Activated T-cell treated with anti-CD3 and anti-CD28 coated beads, Interleukin-2, amount 50 U/mL, for 4 hours (primary cell): ENCODE measurements around the gene MYH7. TPM values are rescaled to one million over a fixed set of nuclear protein-coding genes. Genes with fewer than 3 reads are reported as not detected.
A peak's percentile ranks its signal among the peaks of the same experiment; 100 is the strongest.
"Not testable (repeated sequence)": the region's sequence is repeated elsewhere in the genome, so short reads cannot be mapped to it uniquely, and the experiment has no call there.

Experiments used
- ATAC-seq, 2 donors: fragments of 200-7000 bp; cut with Tn5 transposase; one replicate each; pipeline ENCODE4 v1.10.0; 2021
- DNase-seq: peaks from one replicate; pipeline ENCODE4 v3.0.0-alpha.2; 2020
- H3K27me3 Mint-ChIP-seq: one replicate; pipeline ENCODE4 v1.8.0; 2021; ENCODE audit warnings: low read depth, mixed read lengths
- H3K36me3 Mint-ChIP-seq: one replicate; pipeline ENCODE4 v1.8.0; 2022; ENCODE audit warnings: mixed read lengths; ENCODE audit not compliant: insufficient read depth
- H3K4me1 Mint-ChIP-seq: one replicate; pipeline ENCODE4 v1.8.0; 2021; ENCODE audit warnings: low read depth, mixed read lengths
- H3K4me3 Mint-ChIP-seq: one replicate; pipeline ENCODE4 v1.8.0; 2021; ENCODE audit warnings: mild to moderate bottlenecking, moderate library complexity, mixed read lengths
- H3K9me3 Mint-ChIP-seq: one replicate; pipeline ENCODE4 v1.8.0; 2021; ENCODE audit warnings: mixed read lengths
- total RNA-seq, 3 donors: library from RNA; stranded (reverse); gene quantifications; one replicate each; pipeline ENCODE4 v1.2.1, GENCODE V29; 2021

MYH7 gene
- total RNA-seq, 3 donors from 2014 or later = 0.03 TPM; not detected in 2

DNA sequence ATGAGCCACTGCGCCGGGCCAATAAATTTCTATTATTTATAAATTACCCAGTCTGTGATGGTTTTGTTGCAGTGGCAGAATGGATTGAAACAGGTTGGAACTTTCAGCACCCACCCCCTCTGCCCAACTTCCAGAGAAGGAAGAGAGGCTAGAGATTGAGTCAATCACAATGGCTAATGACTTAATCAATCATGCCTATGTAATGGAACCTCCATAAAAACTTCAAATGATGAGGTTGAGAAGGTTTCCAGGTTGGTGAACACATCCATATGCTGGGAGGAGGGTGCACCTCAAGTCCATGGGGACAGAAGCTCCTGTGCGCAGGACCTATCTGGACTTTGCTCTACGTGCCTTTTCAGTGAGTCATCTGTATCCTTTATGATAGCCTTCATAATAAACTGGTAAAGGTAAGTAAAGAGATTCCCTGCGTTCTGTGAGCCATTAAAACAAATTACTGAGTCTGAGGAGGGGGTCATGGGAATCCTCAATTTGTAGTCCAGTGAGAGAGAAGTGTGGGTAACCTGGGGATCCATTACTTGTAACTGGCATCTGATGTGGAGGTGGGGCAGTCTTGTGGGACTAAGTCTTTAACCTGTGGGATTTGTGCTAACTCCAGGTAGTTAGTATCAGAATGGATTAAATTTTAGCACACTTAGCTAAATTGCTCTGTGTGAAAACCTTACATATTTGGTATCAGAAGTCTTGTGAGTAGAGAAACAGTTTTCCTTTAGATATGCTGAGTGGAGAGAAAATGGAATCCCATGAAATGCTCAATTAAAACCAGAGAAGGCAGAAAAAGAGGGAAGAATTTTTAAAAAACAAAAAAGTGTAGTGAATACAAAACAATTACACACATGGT, 22.4 kb upstream of the MYH7 start:
- no peaks in the 10 kb centered on the region for H3K4me1 Mint-ChIP-seq

DNA sequence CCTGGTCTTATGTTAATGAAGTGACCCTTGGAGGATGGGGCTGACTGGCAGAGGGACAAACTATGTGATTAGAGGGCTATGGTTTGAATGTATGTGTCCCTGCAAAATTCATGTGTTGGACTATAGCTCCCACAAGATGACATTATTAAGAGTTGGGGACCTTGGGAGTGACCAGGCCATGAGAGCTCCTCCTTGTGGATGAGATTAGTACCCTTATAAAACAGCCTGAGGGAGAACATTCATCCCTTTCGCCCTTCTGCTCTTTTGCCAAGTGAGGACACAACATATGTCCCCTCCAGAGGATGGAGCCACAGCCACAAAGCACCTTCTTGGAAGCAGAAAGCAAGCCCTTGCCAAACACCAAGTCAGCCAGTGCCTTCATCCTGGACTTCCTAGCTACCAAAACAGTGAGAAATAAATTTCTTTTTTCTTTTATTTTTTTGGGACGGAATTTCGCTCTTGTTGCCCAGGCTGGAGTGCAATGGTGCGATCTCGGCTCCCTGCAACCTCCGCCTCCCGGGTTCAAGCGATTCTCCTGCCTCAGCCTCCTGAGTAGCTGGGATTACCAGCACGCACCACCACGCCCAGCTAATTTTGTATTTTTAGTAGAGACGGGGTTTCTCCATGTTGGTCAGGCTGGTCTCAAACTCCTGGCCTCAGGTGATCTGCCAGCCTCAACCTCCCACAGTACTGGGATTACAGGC, 21.6 kb upstream of the MYH7 start:
- H3K27me3 Mint-ChIP-seq = peaks cover 36% of the 10 kb centered on the region
- not testable (repeated sequence) for ATAC-seq, DNase-seq, H3K4me3 Mint-ChIP-seq, H3K36me3 Mint-ChIP-seq, H3K9me3 Mint-ChIP-seq, H3K4me1 Mint-ChIP-seq

More for the DNA sequence above, 22.4 kb upstream of the MYH7 start:
- Mint-ChIP-seq H3K36me3 (no peaks in the 10 kb centered on the region), H3K4me3 (no peak overlapping the region), H3K27me3 (peaks cover 31% of the 10 kb centered on the region), H3K9me3 (no peaks in the 10 kb centered on the region)
- ATAC-seq (no peak), DNase-seq (no peak)

DNA sequence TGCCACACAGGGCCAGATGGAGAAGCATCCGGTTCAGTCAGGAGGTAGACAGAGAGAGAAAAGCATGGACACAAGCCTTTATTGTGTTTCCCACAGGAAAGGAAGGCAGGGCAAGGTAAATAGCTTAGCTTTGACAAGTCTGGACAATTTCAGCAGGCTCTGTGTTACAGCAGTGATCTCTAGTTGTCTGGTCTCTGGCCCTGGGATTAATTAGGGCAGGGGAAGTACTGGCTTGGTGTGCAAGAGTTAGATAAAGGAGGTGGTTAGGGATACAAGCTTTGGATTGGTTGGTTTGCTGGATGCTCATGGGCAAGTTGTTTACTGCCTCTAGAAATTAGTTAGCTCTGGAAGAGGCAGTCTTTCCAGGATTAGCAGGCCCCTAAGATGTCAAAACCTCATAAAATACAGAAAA, 19.0 kb upstream of the MYH7 start:
- Mint-ChIP-seq H3K27me3 (peaks cover 35% of the 10 kb centered on the region), H3K36me3 (no peaks in the 10 kb centered on the region), H3K4me1 (no peaks in the 10 kb centered on the region), H3K4me3 (no peak overlapping the region), H3K9me3 (no peaks in the 10 kb centered on the region)
- DNase-seq (no peak), ATAC-seq (no peak)

DNA sequence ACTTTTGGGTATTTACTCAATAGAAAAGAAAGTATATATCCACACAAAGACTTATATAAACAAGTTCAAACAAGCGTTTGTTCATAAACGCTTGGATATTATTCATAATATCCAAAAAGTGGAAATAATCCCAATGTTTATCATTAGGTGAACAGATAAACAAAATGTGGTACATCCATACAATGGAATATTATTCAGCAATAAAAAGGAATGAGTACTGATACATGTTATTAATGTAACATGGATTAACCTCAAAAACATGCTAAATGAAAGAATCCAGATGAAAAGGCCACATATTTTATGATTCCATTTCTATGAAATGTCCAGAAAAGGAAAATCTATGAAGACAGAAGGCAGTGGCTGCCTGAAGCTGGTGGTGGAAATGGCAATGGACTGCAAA, 16.8 kb upstream of the MYH7 start:
- Mint-ChIP-seq H3K9me3 (no peaks in the 10 kb centered on the region), H3K4me1 (peaks cover 2% of the 10 kb centered on the region), H3K4me3 (no peak overlapping the region), H3K27me3 (peaks cover 26% of the 10 kb centered on the region), H3K36me3 (no peaks in the 10 kb centered on the region)
- DNase-seq (no peak), ATAC-seq (no peak)

DNA sequence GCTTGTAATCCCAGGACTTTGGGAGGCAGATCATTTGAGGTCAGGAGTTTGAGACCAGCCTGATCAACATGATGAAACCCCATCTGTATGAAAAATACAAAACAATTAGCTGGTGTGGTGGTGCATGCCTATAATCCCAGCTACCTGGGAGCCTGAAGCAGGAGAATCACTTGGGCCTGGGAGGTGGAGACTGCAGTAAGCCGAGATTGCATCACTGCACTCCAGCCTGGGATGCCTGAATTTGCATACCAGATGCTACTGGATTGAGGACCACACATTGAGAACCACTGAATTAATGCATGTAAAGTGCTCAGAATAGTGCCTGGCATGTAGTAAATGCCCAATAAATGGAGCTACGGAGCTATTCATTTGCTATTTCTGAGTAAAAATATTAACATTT, 14.9 kb upstream of the MYH7 start:
- DNase-seq = no peak
- H3K4me1 Mint-ChIP-seq = peaks cover 2% of the 10 kb centered on the region
- H3K4me3 Mint-ChIP-seq = no peak overlapping the region
- peaks cover 20% of the 10 kb centered on the region for H3K27me3 Mint-ChIP-seq
- no peaks in the 10 kb centered on the region for H3K36me3 Mint-ChIP-seq
- no peak for ATAC-seq
- H3K9me3 Mint-ChIP-seq = no peaks in the 10 kb centered on the region

DNA sequence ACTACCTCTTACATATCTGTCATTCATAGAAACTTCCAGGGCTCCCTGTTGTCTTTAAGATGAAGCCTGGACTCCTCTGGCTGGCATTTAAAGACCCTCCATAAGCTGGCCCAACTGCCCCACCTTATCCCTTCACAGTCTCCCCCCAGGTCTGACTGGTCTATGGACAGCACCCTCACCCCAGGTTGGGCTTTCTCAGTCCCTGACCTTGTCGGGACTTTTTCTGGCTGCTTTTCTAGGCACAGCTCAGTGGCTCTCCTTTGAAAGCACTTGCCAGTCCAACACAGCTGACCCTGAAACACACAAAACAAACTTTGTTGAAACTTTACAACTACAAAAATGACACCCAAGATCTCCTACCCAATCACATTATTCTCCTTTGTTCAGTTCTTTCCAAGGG, 13.9 kb upstream of the MYH7 start:
- Mint-ChIP-seq H3K4me3 (no peak overlapping the region), H3K4me1 (peaks cover 2% of the 10 kb centered on the region), H3K27me3 (peaks cover 16% of the 10 kb centered on the region), H3K9me3 (no peaks in the 10 kb centered on the region), H3K36me3 (no peaks in the 10 kb centered on the region)
- DNase-seq (no peak), ATAC-seq (no peak)

DNA sequence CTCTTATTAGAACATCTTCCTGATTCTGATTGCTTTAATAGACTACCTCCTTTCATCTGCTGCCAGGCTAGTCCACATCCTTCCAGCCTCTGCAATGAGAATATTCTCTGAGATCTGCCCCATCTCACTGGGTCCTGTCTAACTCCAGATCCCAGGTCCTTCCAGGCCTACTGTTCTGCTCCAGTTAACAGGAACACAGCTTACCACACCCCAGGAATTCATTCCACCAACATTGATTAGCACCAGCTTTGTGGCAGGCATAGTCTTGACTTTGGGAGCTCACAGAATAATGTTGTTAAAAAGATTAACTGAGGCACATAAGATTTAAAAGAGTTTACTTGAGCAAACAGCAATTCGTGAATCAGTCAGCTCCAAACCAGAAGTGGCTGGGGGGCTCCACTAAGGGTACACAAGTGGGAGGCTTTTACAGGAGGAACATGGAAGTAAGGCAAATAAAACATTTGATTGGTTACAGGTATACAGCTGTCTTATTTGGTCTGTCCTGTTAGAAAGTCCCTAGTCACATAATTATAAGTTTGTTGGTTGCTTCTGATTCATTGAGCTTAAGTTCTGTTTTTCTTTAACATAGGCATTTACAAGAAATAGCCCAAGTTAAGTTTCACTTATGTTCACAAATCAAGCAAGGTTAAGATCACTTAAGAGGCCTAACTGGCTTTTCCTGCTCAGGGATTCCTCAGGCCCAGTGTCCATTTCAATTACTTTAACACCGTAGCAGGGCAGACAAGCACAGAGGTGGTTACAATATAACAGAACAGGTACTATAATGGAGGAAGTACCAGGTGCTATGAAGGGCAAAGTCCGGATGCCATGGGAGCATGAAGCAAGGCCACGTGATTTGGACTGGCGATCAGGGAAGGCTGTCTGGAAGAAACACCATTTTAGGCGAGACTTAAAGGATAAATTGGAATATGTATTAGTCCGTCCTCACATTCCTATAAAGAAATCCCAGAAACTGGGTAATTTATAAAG, 12.2 kb upstream of the MYH7 start:
- no peaks in the 10 kb centered on the region for H3K9me3 Mint-ChIP-seq
- H3K36me3 Mint-ChIP-seq = no peaks in the 10 kb centered on the region
- H3K27me3 Mint-ChIP-seq = peaks cover 12% of the 10 kb centered on the region
- H3K4me3 Mint-ChIP-seq = no peak overlapping the region
- ATAC-seq = peak; percentile 48 to 65
- H3K4me1 Mint-ChIP-seq = peaks cover 2% of the 10 kb centered on the region
- DNase-seq = no peak

DNA sequence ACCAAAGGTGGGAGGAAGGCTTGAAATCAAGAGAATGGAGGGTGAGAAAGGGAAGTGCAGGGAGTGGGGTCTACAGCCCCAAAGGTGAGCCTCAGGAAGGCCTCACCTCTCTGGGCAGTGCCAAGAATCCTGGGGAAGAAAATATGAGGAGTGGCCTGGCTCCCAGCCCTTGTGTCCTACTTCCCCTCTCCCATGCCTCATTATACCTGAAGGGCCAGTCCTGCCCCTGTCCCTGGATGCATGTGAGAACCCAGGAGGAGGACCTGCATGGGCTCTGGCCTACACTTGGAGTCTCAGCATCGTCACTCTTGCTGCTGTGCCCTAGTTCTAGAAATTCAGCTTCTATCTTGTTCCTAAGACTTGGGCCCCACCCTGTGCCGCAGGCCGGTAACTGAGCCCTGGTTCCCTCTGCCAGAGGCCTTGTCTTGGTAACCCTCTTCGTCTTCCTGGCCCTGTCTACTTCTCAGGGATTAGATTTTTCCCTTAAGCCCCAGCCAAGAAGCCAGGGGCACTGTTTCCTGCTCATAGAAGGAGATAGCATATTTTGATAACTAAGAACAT, 10.9 kb upstream of the MYH7 start:
- H3K36me3 Mint-ChIP-seq = no peaks in the 10 kb centered on the region
- no peaks in the 10 kb centered on the region for H3K9me3 Mint-ChIP-seq
- DNase-seq = no peak
- peaks cover 2% of the 10 kb centered on the region for H3K4me1 Mint-ChIP-seq
- peaks cover 9% of the 10 kb centered on the region for H3K27me3 Mint-ChIP-seq
- ATAC-seq = no peak
- H3K4me3 Mint-ChIP-seq = no peak overlapping the region

DNA sequence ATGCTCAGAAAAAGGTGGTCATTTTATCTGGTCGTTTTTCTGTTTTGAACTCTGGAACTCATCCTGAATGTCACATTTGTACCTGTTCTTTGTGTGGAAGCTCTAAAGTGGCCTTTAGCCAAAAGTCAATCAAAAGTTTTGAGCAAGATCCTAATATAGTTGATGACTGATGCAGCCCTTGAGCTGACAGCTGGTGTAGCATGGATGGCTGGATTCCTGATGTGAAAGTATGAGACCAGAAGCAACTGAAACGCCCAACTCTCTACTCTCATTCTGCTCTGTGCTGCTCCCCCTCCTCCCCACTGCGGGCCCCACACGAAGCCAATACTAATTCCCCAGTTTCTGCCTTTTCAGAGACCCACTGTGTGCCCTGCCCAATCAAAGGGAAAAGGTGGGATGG, 10.3 kb upstream of the MYH7 start:
- H3K4me1 Mint-ChIP-seq = peaks cover 2% of the 10 kb centered on the region
- no peaks in the 10 kb centered on the region for H3K36me3 Mint-ChIP-seq
- no peak overlapping the region for H3K4me3 Mint-ChIP-seq
- DNase-seq = no peak
- peaks cover 7% of the 10 kb centered on the region for H3K27me3 Mint-ChIP-seq
- H3K9me3 Mint-ChIP-seq = no peaks in the 10 kb centered on the region
- no peak for ATAC-seq

DNA sequence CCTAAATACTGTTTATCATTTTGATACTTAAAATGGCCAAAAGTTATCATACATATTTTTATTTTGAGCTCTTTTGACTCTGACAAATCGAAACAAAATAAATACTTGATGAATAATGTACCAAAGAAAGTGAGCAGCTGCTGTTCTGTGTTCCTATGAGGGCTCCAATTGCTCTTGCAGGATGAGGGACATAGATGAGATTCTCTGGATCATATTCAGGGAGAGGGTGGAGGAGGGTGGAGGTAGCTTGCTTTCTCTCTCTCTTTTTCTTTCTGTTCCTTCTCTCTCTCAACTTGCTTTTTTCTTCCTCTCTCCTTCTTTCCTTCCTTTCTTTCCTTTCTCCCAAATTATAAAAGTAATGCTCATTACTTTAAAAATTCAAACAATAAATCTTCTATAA, 8.9 kb upstream of the MYH7 start:
- H3K4me3 Mint-ChIP-seq = no peak overlapping the region
- DNase-seq = no peak
- peaks cover 1% of the 10 kb centered on the region for H3K27me3 Mint-ChIP-seq
- no peaks in the 10 kb centered on the region for H3K36me3 Mint-ChIP-seq
- no peak for ATAC-seq
- no peaks in the 10 kb centered on the region for H3K9me3 Mint-ChIP-seq
- H3K4me1 Mint-ChIP-seq = peaks cover 2% of the 10 kb centered on the region

DNA sequence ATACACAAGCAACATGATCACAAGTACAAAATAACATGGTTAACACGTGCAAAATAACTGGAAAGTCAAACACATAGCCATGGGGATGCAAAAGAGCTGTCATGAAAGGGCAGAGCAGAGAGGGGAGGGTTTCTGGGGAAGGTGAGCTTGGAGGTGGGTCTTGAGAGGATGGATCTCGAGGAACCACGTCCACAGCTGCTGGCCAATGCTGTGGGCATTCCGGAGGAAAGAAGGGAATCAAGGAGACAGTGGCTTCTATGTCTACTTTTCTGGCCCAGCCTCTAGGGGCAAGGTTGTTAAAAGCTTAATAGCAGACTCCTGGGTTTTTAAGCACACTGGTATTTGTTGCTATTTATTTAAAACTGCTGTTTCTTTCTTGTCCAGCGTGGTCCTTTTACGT, 8.4 kb upstream of the MYH7 start:
- H3K4me1 Mint-ChIP-seq = peaks cover 2% of the 10 kb centered on the region
- no peak overlapping the region for H3K4me3 Mint-ChIP-seq
- H3K27me3 Mint-ChIP-seq = peaks cover 1% of the 10 kb centered on the region
- no peak for ATAC-seq
- DNase-seq = no peak
- no peaks in the 10 kb centered on the region for H3K9me3 Mint-ChIP-seq
- H3K36me3 Mint-ChIP-seq = no peaks in the 10 kb centered on the region

DNA sequence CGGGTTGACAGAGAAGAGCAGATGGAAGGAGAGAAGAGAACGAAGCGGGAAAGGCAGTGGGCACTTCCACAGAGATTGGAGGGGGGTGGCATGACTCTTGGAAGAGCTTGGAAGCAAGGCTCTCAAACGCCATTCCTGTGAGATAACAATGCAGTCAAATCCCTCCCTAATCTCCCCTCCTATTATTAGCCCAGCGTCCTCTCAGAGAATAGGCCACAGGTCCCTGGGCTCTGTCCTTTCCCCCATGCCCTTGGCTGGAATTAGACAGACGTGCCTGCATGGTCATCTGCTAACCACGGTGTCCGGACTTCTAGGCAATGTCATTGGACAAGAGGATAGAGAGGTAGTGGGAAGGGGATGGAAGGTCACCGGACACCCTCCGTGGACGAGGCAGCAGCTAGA, 8.0 kb upstream of the MYH7 start:
- H3K4me3 Mint-ChIP-seq = no peak overlapping the region
- H3K36me3 Mint-ChIP-seq = no peaks in the 10 kb centered on the region
- H3K9me3 Mint-ChIP-seq = no peaks in the 10 kb centered on the region
- ATAC-seq (no peak), DNase-seq (no peak)
- peaks cover 1% of the 10 kb centered on the region for H3K27me3 Mint-ChIP-seq
- peaks cover 2% of the 10 kb centered on the region for H3K4me1 Mint-ChIP-seq

DNA sequence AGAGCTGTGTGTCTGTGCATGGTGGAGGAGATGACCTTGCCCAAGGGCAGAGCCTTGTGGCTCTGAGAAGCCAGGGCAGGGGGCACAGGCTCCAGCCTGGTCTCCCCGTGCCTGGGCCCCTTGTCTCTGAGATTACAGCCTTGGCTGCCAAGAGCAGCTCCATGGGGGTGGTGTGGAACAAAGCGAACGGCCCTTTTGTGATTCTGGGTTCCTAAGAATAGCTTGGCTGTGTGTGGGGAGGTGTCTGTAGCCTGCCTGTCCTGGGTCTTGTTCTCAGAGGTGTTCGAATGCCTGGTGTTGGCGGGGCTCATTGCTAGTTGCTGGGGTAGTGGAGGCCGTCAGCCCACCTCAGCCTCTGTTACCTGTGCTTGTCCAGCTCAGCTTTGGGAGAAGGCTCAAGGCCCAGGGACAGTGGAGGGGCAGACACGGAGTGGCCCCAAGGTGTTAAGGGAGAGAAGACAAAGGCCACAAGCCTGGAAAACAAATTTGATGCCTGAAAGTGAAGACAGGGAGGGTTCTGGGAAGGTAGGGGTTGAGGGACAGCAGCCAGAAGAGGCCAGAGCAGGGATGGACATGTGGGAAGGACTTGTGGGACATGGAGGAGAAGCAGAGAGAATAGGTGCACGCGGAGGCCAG, 7.4 kb upstream of the MYH7 start:
- peaks cover 1% of the 10 kb centered on the region for H3K27me3 Mint-ChIP-seq

More for the DNA sequence above, 7.4 kb upstream of the MYH7 start:
- no peak for DNase-seq
- Mint-ChIP-seq H3K36me3 (no peaks in the 10 kb centered on the region), H3K9me3 (no peaks in the 10 kb centered on the region), H3K4me3 (no peak overlapping the region), H3K4me1 (peaks cover under 1% of the 10 kb centered on the region)
- no peak for ATAC-seq
